IPS DF 6.9 (cell line): ENCODE data around the gene RNF39.

Source experiments
- DNase-seq: peaks from one replicate; pipeline ENCODE4 v3.0.0-alpha.2; 2013; ENCODE audit warnings: low read depth, low spot score
- H3K27ac ChIP-seq: one replicate; pipeline ENCODE4 v1.5.1; 2013; ENCODE audit warnings: low read length, control low read depth
- H3K27me3 ChIP-seq: 2 replicates; pipeline ENCODE4 v1.6.1; 2013; ENCODE audit warnings: mild to moderate bottlenecking, low read length; ENCODE audit not compliant: control insufficient read depth, insufficient read depth
- H3K36me3 ChIP-seq: 2 replicates; pipeline ENCODE4 v1.6.1; 2013; ENCODE audit warnings: low read length; ENCODE audit not compliant: control insufficient read depth, insufficient read depth
- H3K4me1 ChIP-seq: 2 replicates; pipeline ENCODE4 v1.6.1; 2013; ENCODE audit warnings: low read length; ENCODE audit not compliant: control insufficient read depth, insufficient read depth
- H3K4me3 ChIP-seq: 2 replicates; pipeline ENCODE4 v1.5.1; 2013; ENCODE audit warnings: mild to moderate bottlenecking, low read length
- H3K9me3 ChIP-seq: 2 replicates; pipeline ENCODE4 v1.6.1; 2013; ENCODE audit warnings: low read length, inconsistent platforms; ENCODE audit not compliant: control insufficient read depth, insufficient read depth
- WGBS: extraction: QIAGEN DNeasy Blood & Tissue Kit; methylation state at CpG from one replicate; pipeline ENCODE4 v1.1.7; 2013; ENCODE audit warnings: mixed read lengths, missing lambda C conversion rate; ENCODE audit not compliant: insufficient read length, insufficient coverage; 5-methylcytosine and 5-hydroxymethylcytosine counted together

The RNF39 gene

DNA sequence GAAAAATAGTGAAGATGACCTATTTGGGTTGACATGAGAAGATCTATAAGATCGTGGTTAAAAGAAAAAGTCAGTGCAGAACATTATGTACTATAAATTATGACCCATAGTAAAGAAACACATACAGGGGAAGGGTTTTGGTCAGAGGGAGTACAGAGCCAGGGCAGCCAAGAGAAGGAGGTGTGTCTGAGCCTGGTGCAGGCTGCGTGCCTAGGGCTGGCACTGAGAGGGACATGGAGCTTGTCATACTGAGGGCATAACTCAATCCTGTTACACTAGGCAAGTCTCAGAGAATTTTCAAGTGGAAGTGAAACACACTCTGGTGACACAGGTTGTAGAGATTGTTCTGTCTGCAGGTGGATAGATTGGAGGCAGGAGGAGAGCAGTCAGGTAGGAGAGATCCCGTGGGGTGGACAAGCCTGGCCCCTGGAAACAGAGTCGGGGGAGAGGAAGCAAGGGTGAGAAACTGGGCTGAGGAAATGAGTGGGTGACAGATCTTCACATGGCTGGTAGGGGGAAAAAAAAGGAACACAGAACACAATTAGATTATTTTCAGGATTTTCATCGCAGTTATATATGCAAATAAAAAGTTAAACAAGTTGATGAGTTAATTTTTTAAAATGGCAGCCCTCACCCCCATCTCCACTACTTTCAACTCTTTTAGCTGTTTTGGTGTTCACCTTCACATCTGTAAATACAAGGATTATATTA lies 18.5 kb upstream of the RNF39 start:
- Histone ChIP-seq H3K27me3 (peaks cover 7% of the 10 kb centered on the region; the same call in 1 of the 2 replicates), H3K27ac (no peak overlapping the region), H3K9me3 (no peaks in the 10 kb centered on the region), H3K36me3 (no peaks in the 10 kb centered on the region), H3K4me3 (no peak overlapping the region), H3K4me1 (no peaks in the 10 kb centered on the region)
- WGBS, result no CpG with 5 or more reads among the region's 5 CpGs
- DNase-seq, result no peak

DNA sequence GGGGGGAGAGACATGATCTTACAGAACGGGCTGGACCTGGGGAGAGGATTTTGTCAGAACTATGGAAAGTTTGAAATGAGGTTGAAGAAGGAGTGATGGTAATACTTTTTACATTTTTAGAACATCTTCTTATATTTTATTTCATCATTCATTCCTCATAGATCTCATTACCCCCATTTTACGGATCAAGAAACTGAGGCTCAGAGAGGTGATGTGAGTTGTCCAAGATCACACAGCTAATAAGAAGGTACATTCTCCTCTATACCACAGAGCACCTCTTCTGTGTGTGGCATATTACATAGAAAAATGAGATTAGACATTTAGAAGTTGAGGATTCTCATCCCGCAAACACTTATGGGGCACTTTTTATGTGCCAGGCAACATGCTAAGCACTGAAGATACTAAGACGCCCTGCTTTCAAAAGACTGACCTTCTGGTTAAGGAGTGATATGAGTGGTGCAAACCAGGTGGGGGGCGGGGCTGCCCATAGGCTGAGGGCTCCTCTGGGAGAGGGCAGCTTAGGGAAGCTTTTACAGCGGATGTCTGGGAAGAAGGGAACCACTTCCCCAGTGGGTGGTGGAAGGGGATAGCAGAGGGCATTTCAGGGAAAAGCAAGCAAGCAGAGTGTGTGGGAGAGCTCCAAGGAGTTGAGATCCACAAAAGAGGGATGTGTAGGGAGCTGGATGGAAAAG lies 17.4 kb upstream of the RNF39 start:
- H3K27ac ChIP-seq, result no peak overlapping the region
- no CpG with 5 or more reads among the region's 6 CpGs for WGBS
- H3K4me1 ChIP-seq, result no peaks in the 10 kb centered on the region
- no peaks in the 10 kb centered on the region for H3K36me3 ChIP-seq
- H3K27me3 ChIP-seq, result peaks cover 2% of the 10 kb centered on the region; the same call in 1 of the 2 replicates
- DNase-seq, result no peak
- no peak overlapping the region for H3K4me3 ChIP-seq
- no peaks in the 10 kb centered on the region for H3K9me3 ChIP-seq

DNA sequence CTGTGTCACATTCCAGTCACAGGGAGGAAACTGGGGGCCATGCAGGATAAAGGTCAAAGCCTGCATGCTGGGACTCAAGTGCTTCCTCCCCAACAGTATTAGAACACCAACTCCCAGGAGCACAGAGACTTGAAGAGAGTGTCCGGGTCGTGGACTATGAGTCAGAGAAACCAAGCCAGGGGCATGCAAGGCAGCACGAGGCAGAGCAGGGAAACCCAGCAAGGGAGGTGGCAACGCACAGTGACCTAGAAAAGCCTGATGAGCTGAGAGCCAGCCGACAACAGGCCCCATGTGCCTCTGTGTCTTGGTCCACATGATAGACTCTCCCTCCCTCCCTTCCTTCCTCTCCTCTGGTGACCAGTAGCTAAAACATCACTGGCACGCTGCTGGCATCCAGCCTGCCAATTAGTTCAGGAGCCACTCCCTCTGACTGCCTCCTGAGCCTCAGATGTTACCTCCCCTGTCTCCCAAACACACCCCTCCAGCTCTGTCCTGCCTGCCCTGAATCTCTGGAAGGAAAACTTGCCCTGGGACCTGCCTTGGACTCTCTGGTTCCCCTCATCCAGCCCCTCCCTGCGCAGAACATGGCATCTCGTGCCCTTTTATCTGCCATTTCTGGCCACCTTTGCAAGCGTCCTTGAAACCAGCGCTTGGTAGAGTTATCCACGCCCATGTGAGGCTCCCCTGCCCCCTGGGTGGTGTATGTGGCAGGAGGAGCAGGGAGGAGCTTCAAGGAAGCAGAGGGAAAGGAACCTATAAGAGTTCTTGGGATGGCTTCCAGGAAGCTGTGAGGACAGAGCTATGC lies 16.2 kb upstream of the RNF39 start:
- WGBS, result no CpG with 5 or more reads among the region's 11 CpGs
- Histone ChIP-seq H3K4me3 (no peak overlapping the region), H3K9me3 (no peaks in the 10 kb centered on the region), H3K4me1 (no peaks in the 10 kb centered on the region), H3K36me3 (no peaks in the 10 kb centered on the region), H3K27me3 (no peaks in the 10 kb centered on the region), H3K27ac (no peak overlapping the region)
- DNase-seq, result no peak

DNA sequence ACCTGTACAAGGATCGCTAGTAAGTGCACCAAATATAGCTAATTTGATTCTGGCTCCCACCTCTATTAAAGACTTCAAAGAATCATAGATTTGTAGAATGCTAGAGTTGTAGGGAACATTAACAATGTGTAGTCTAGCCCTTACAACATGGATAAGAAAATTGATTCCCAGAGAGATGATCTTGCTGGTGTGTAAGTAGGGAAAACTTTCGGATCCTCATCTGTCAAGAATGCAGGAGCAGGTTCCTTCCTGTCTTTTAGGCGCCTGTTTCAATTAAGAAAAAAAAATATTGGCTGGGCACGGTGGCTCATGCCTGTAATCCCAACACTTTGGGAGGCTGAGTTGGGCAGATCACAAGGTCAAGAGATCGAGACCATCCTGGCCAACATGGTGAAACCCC lies 12.3 kb upstream of the RNF39 start:
- Histone ChIP-seq H3K4me3 (no peak overlapping the region), H3K27me3 (no peaks in the 10 kb centered on the region), H3K9me3 (no peaks in the 10 kb centered on the region), H3K4me1 (no peaks in the 10 kb centered on the region), H3K36me3 (no peaks in the 10 kb centered on the region), H3K27ac (no peak overlapping the region)
- no CpG with 5 or more reads among the region's 5 CpGs for WGBS
- no peak for DNase-seq

DNA sequence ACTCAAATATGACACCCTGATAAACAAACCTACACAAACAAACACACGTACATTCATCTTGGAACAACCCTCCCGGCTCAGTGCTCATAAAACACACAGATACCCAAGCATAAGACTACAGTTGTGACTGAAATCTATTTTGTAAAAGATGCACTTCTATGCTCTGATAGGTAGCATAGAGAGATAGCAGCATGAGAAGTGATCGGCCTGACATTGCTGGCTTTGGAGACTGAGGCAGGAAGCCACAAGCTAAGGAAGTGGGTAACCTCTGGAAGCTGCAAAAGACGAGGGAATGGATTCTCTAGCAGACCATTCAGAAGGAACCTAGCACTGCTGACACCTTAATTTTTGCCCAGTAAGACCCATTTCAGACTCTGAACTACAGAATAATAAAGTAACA lies 1.6 kb upstream of the RNF39 start:
- H3K9me3 ChIP-seq, result no peaks in the 10 kb centered on the region
- DNase-seq, result no peak
- 0 out of 2 replicates have a peak, but pooled peaks cover 2% of the 10 kb centered on the region for H3K4me1 ChIP-seq
- H3K27me3 ChIP-seq, result peaks cover 36% of the 10 kb centered on the region
- no CpG with 5 or more reads among the region's 4 CpGs for WGBS
- no peak overlapping the region for H3K27ac ChIP-seq
- H3K4me3 ChIP-seq, result no peak overlapping the region
- H3K36me3 ChIP-seq, result no peaks in the 10 kb centered on the region

DNA sequence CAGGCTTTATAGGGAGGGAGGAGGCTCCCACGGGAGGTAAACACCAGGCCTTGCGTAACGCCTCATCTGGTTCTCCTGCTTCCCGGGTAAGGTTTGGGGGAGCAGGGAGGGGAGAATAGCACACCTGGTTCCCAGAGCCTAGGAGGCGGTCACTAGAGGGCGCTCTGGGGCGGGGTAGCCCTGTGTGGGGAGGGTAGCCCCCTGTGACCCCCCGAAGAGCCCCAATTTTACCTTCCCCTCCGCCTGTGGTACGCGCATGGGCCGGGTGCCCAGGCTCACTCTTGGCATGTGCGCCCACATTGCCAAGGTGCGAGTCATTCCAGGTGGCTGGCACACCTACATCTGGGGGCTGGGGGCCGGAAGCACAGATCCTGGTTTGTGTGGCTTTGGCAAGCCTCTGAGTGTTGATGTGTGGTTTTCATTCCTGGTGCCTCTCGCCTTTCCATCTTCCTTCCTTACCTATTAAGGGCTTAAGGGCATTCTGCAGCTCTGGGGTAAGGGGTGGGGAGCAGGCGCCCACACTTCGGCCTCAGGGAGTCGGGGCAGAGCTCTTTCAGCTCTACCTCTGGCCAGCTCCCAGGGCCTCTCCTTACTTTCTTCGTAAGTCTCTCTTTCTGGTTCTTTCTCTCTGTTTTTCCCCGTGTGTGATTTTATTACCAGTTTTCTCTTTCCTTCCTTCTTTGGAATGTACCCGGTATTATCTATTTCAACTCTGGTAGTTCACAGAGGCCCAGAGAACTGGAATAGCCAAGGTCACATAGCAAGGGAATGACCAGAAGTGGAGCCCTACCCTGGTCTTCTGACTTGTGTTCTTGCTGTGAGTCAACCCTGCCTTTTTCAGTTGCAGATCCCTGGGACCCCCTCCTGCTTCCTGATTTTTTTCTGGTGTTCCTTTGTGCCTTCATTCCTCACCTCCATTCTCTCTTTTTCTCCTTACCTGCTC lies 492 bp upstream of the RNF39 start:
- Histone ChIP-seq H3K4me3 (peak overlapping the region; percentile 38; the same call in 1 of the 2 replicates), H3K27me3 (peaks cover 46% of the 10 kb centered on the region), H3K27ac (no peak overlapping the region), H3K36me3 (no peaks in the 10 kb centered on the region), H3K4me1 (0 out of 2 replicates have a peak, but pooled peaks cover 2% of the 10 kb centered on the region), H3K9me3 (no peaks in the 10 kb centered on the region)
- no CpG with 5 or more reads among the region's 22 CpGs for WGBS
- no peak for DNase-seq

DNA sequence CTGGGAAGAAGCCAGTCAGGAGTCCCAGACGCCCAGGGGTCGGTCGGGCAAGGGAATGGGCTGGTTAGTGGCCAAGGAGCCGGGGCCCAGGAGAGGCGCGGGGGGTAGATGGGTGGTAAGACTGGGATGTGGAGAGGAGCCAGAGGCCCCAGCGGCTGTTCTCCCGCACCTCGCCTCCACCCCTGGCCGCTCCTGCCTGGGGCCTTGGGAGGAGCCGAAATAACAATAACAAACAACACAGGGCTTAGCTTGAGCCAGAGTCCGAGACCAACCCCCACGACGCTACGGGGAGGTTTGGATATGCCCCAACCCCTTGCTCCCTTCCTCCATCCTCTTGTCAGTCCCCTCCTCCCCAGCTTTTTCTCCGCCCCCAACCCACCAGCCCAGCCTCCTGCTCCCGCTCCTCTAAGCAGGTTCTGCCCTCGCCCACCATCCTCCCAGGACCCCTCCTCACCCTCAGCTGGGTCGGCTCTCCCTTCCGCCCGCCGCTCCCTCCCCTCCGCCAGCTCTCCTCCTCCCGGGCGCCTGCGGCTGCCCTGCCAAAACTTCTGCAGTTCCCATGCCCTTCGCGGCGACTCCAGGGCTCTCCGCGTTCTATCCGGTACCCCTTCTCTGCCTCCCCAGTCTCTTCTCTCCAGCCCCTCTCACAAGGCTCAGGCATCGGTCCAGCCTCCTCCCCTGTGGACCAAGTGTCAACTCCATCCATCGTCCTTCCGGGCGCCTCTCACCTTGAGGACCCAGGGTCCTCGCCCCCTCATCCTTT lies 1.1 kb downstream of the RNF39 start:
- no peaks in the 10 kb centered on the region for H3K36me3 ChIP-seq
- WGBS, result no CpG with 5 or more reads among the region's 37 CpGs
- DNase-seq, result no peak
- 0 out of 2 replicates have a peak, but pooled peaks cover 2% of the 10 kb centered on the region for H3K4me1 ChIP-seq
- H3K27ac ChIP-seq, result no peak overlapping the region
- no peaks in the 10 kb centered on the region for H3K9me3 ChIP-seq
- peaks cover 51% of the 10 kb centered on the region for H3K27me3 ChIP-seq
- H3K4me3 ChIP-seq, result peak overlapping the region; percentile 38; the same call in 1 of the 2 replicates

DNA sequence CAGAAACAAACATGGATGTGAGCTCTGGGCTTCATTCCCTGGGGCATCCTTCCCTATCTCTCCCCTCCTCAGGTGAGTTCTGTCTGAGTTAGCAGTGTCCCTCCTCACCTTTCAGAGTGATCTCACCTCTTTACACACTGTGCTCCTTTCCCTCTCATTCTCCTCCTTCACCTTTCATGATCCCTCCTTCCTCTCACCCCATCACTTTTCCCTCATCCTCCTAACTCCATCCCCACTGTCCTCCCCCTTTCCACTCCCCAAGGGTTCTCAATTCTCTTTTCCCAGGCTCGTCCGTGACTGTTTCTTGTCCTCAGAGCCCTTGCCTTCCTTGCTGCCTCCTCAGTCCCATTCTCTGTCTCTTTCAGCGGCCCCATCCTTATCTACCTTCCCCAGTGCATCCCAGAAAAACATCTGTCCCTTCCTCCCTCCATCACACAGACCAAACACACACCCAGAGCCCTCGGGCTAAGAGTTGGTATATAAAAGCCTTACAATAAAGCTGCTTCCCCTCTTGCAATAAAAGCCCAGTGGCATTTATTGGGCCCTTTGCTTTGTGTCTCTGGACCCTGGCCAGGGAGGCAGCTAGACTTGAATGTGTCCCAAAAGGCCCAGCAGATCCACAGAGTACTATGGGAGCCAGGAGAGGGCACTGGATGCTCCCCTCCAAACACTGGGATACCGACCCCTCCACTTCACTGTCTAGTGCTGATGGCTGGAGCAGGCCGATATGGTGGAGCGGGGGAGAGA lies 1.9 kb downstream of the RNF39 start:
- Histone ChIP-seq H3K4me3 (no peak overlapping the region; the same call in 1 of the 2 replicates), H3K27ac (no peak overlapping the region), H3K4me1 (0 out of 2 replicates have a peak, but pooled peaks cover 2% of the 10 kb centered on the region), H3K36me3 (no peaks in the 10 kb centered on the region), H3K9me3 (no peaks in the 10 kb centered on the region), H3K27me3 (peaks cover 49% of the 10 kb centered on the region)
- no peak for DNase-seq
- no CpG with 5 or more reads among the region's 7 CpGs for WGBS

DNA sequence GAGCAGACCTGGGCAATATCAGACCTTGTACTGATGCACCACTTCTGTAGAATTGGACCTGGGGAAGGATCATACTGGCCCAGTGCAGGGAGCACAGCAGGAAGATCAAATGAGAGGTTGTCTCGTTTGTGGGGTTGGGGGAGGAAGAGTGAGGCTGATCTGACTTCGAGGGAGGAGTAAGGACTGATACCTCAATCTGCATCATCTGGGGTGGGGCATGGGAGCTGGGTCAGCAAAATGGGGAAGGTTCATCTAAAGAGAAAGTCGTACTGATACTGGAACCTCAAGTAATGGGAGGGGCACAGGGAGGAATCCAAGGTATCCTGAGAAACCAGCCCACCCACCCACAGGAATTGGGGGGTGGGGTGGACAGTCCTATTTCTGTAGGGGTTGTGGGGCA lies 3.7 kb downstream of the RNF39 start:
- H3K27ac ChIP-seq, result no peak overlapping the region
- no peaks in the 10 kb centered on the region for H3K9me3 ChIP-seq
- no CpG with 5 or more reads among the region's 3 CpGs for WGBS
- 0 out of 2 replicates have a peak, but pooled peaks cover 2% of the 10 kb centered on the region for H3K4me1 ChIP-seq
- H3K4me3 ChIP-seq, result no peak overlapping the region; the same call in 1 of the 2 replicates
- H3K36me3 ChIP-seq, result no peaks in the 10 kb centered on the region
- H3K27me3 ChIP-seq, result peaks cover 46% of the 10 kb centered on the region
- no peak for DNase-seq
